ENCODE results near the gene ZNF845.

- no peak for TF ChIP-seq ATF2 (IDR thresholded peaks at IDR 0.05; ENCODE audit: low read length)
- no peak for TF ChIP-seq SRF (IDR thresholded peaks at IDR 0.05; ENCODE audit: low read depth in 2 of 2, low read length in 2 of 2)
- TF ChIP-seq SMAD1 (IDR thresholded peaks at IDR 0.05; ENCODE audit: low read depth, partially characterized antibody) = no peak
- TF ChIP-seq ESRRA (IDR thresholded peaks at IDR 0.05; ENCODE audit: low read length) = no peak
- no peak for TF ChIP-seq CTCF (IDR thresholded peaks at IDR 0.05 in 2 of 3, conservative IDR thresholded peaks at IDR 0.05 in 1 of 3; ENCODE audit: control insufficient read depth in 2 of 3, extremely low read depth in 1 of 3, insufficient read depth in 1 of 3, low read depth in 3 of 3, low read length in 3 of 3)
- no peak for TF ChIP-seq FOXK2 (IDR thresholded peaks at IDR 0.05)
- TF ChIP-seq POLR2AphosphoS5 (IDR thresholded peaks at IDR 0.05; ENCODE audit: low read length) = no peak
- TF ChIP-seq RFX5 (IDR thresholded peaks at IDR 0.05; ENCODE audit: low read depth, low read length) = no peak
- TF ChIP-seq SMC3 (IDR thresholded peaks at IDR 0.05; ENCODE audit: borderline replicate concordance, low read length) = no peak
- TF ChIP-seq REST (IDR thresholded peaks at IDR 0.05; ENCODE audit: low read depth, low read length) = no peak
- TF ChIP-seq BCLAF1 (IDR thresholded peaks at IDR 0.05) = no peak
These were observed 24.5 kb downstream of the ZNF845 start for GRCh38 chr19:53357821-53358581.

All from GM12878 (cell line).